GM23248 (cell line): ENCODE results near the gene HLCS. TPM values are rescaled to one million over a fixed set of nuclear protein-coding genes. Genes with fewer than 3 reads are reported as not detected.

Experiments
- DNase-seq: peaks from one replicate; pipeline ENCODE4 v3.0.0-alpha.2; 2015
- H2AFZ ChIP-seq: fragments of 200-600 bp; sonication (generic); 2 replicates; pipeline ENCODE4 v1.6.1; 2016; ENCODE audit warnings: antibody characterized with exemption
- H3F3A ChIP-seq: fragments of 200-600 bp; sonication (generic); 2 replicates; pipeline ENCODE4 v1.6.1; 2016; ENCODE audit warnings: mild to moderate bottlenecking, antibody characterized with exemption, mixed run types; ENCODE audit not compliant: insufficient read depth
- H3K27ac ChIP-seq: fragments of 200-600 bp; sonication (generic); 2 replicates; pipeline ENCODE4 v1.5.1; 2016; ENCODE audit warnings: mild to moderate bottlenecking
- H3K27me3 ChIP-seq: fragments of 200-600 bp; sonication (generic); replicated peaks from 2 replicates; pipeline ENCODE4 v1.6.1; 2016; ENCODE audit warnings: mild to moderate bottlenecking; ENCODE audit not compliant: insufficient read depth
- H3K36me3 ChIP-seq: fragments of 200-600 bp; sonication (generic); 2 replicates; pipeline ENCODE4 v1.6.1; 2016; ENCODE audit warnings: low read depth, mild to moderate bottlenecking
- H3K4me1 ChIP-seq: fragments of 200-600 bp; sonication (generic); 2 replicates; pipeline ENCODE4 v1.6.1; 2016; ENCODE audit warnings: mild to moderate bottlenecking; ENCODE audit not compliant: insufficient read depth
- H3K4me2 ChIP-seq: fragments of 200-600 bp; sonication (generic); one replicate; pipeline ENCODE4 v1.6.1; 2016; ENCODE audit warnings: mild to moderate bottlenecking; ENCODE audit not compliant: unreplicated experiment
- H3K4me3 ChIP-seq: fragments of 200-600 bp; sonication (generic); 2 replicates; pipeline ENCODE4 v1.5.1; 2016; ENCODE audit warnings: mild to moderate bottlenecking
- H3K79me2 ChIP-seq: fragments of 200-600 bp; sonication (generic); 2 replicates; pipeline ENCODE4 v1.6.1; 2016; ENCODE audit warnings: mild to moderate bottlenecking; ENCODE audit not compliant: insufficient read depth
- H3K9ac ChIP-seq: fragments of 200-600 bp; sonication (generic); 2 replicates; pipeline ENCODE4 v1.6.1; 2016; ENCODE audit warnings: mild to moderate bottlenecking
- H3K9me2 ChIP-seq: fragments of 200-600 bp; sonication (generic); 2 replicates; pipeline ENCODE4 v1.6.1; 2016; ENCODE audit warnings: mixed run types, mild to moderate bottlenecking, moderate library complexity; ENCODE audit not compliant: insufficient read depth
- H3K9me3 ChIP-seq: fragments of 200-600 bp; sonication (generic); one replicate; pipeline ENCODE4 v1.6.1; 2017; ENCODE audit warnings: low read depth
- H4K20me1 ChIP-seq: fragments of 200-600 bp; sonication (generic); 2 replicates; pipeline ENCODE4 v1.6.0; 2016; ENCODE audit not compliant: insufficient read depth
- EZH2 ChIP-seq: fragments of 200-600 bp; sonication (generic); IDR thresholded peaks from 2 replicates; pipeline ENCODE4 v1.6.1; 2018; ENCODE audit warnings: antibody characterized with exemption, mild to moderate bottlenecking; ENCODE audit not compliant: insufficient read depth, poor library complexity, severe bottlenecking
- EZH2phosphoT487 ChIP-seq: fragments of 200-600 bp; sonication (generic); IDR thresholded peaks from 2 replicates; pipeline ENCODE4 v1.6.1; 2018; ENCODE audit warnings: antibody characterized with exemption, moderate library complexity, mild to moderate bottlenecking, low read depth; ENCODE audit not compliant: insufficient read depth
- WGBS, 2 experiments: methylation state at CpG; one replicate each; pipeline ENCODE4 v1.1.6; 2015 to 2017; ENCODE audit warnings: low lambda C conversion rate in 2 of 2, low coverage in 1 of 2; ENCODE audit errors: missing lambda C conversion rate in 2 of 2; 5-methylcytosine and 5-hydroxymethylcytosine counted together
- in situ Hi-C: fragments of 300-500 bp; cut with MboI; formaldehyde crosslinking; loops from 2 replicates; pipeline ENCODE4 v1.15.0; 2020
- polyA plus RNA-seq: library from polyadenylated mRNA; unstranded; fragments of >200 nt; fragmentation: Nextera tagmentation; extraction: Ambion mirVana; gene quantifications from 2 replicates; pipeline ENCODE4 v1.2.1, GENCODE V29; 2016
- total RNA-seq: library from RNA; depleted of rRNA; stranded (reverse); fragments of >200 nt; shearing (Covaris generic); gene quantifications from 2 replicates; pipeline ENCODE4 v1.2.3, GENCODE V29; 2014

Gene HLCS
- total and polyA plus RNA-seq, 2 experiments from 2014 or later: 21.4 to 42.5 TPM

DNA sequence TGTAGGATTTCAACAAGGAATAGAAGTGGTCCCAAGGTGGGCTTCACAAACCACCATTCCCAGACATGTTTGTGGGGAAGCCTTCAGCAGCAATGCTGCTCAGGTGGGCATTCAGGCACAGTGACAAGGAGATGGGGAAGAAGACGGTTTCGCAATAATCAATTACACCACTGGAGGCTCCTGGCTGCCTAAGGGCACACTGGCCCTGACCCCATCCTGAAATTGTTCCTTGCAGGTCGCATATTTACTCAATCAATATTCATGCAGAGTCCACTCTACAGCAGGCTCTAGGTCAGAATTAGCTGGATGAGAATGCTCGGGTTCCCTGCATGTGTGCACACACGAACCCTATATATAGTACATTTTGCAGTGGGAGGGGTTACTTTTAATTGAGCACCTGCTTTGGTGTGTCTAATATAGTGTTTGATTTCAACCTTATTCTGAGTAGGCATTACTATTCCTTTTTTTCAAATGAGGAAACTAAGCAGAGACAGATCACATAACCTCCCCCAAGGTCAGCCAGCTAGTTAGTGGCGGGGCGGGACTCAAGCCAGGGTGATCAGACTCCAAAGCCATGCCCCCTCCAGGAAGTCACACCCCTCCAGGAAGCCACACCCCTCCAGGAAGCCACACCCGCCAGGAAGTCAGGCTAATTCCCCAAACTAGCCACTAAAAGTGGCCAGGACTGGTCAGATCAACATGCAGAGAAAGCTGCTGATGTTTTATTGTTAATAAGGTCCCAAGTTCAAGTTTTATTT, 106.5 kb downstream of the HLCS start:
- Histone ChIP-seq H3K4me2 (peak overlapping the region; percentile 57), H3K9me3 (no peaks in the 10 kb centered on the region), H3F3A (peaks cover 9% of the 10 kb centered on the region), H3K9me2 (no peaks in the 10 kb centered on the region), H2AFZ (no peak overlapping the region), H3K79me2 (no peaks in the 10 kb centered on the region), H4K20me1 (no peaks in the 10 kb centered on the region), H3K4me1 (peaks cover 21% of the 10 kb centered on the region), H3K36me3 (no peaks in the 10 kb centered on the region), H3K27ac (peak overlapping the region; percentile 57), H3K4me3 (peak overlapping the region; percentile 28; the same call in 1 of the 2 replicates), H3K9ac (peak overlapping the region; percentile 35), H3K27me3 (no peaks in the 10 kb centered on the region)
- no peak for TF ChIP-seq EZH2
- DNase-seq: peak; percentile 45
- 90 to 93% methylated on average over 8 of the region's 8 CpGs for WGBS, 2 experiments
- in situ Hi-C loops: no loop called here

DNA sequence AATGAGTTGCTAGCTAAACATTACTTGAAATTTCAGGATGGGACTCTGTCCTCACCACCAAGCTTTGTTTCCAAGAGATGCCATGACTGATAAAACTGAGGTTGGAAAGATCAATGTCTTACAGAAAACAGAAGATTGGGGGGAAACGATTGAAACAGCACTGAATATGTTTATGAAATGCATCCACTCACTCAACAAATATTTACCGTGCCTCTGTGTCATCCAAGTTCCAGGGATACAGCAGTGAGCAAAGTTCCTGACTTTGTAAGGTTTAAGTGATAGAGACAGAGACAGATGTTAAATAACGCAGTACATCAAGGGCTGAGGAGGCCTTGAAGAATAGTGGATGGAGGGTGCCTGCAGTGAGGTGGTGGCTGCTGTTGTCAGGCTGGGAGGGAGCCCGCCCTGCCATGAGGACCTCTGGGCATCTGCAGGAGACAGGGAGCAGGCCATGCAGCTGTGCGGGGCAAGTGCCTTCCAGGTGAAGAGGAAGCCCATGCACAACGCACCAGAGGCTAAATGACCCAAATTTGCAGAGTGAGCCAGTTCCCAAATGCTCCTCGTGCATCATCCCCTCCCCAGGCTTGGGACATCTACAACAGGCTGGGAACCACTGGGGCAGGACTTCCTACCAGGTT, 108.0 kb downstream of the HLCS start:
- H3K9ac ChIP-seq: no peak overlapping the region
- H3K9me2 ChIP-seq: no peaks in the 10 kb centered on the region
- H4K20me1 ChIP-seq: no peaks in the 10 kb centered on the region
- no peaks in the 10 kb centered on the region for H3K36me3 ChIP-seq
- no peak overlapping the region for H3K4me3 ChIP-seq
- H3K27ac ChIP-seq: no peak overlapping the region
- no peak for TF ChIP-seq EZH2
- TF ChIP-seq EZH2phosphoT487: no peak
- H3K4me2 ChIP-seq: no peak overlapping the region
- H3K27me3 ChIP-seq: no peaks in the 10 kb centered on the region
- H3K79me2 ChIP-seq: no peaks in the 10 kb centered on the region
- in situ Hi-C loops: no loop called here
- peaks cover 21% of the 10 kb centered on the region for H3K4me1 ChIP-seq
- 82 to 83% methylated on average over 7 of the region's 7 CpGs for whole genome bisulfite sequencing, 2 experiments
- H3K9me3 ChIP-seq: no peaks in the 10 kb centered on the region
- peaks cover 9% of the 10 kb centered on the region for H3F3A ChIP-seq
- peak; percentile 35 for DNase-seq
- H2AFZ ChIP-seq: no peak overlapping the region

DNA sequence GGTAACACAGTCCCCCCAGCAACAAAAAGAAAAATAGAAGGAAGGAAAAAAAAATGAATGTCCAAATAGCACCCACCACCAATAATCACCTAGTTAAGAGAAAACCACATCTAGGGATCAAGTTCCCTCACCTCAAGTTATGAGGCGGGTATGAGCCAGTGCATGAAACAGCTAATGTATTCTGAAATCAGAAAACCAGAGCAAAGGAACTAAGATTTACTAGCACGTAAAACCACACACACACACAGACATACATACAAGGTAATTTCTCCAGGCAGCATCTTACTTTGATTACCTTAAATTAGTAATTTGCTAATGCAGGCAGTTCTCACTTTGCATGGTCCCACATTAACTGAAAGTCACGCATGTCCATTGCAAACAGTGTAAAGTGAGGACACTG, 109.8 kb downstream of the HLCS start:
- Histone ChIP-seq H3K27ac (no peak overlapping the region), H3K79me2 (no peaks in the 10 kb centered on the region), H3F3A (peaks cover 9% of the 10 kb centered on the region), H3K4me3 (no peak overlapping the region), H3K9me3 (no peaks in the 10 kb centered on the region), H3K9me2 (no peaks in the 10 kb centered on the region), H3K9ac (no peak overlapping the region), H2AFZ (no peak overlapping the region), H3K4me1 (peaks cover 20% of the 10 kb centered on the region), H4K20me1 (no peaks in the 10 kb centered on the region), H3K4me2 (no peak overlapping the region), H3K27me3 (no peaks in the 10 kb centered on the region), H3K36me3 (no peaks in the 10 kb centered on the region)
- no peak for DNase-seq
- WGBS, 2 experiments: 97% methylated on average over 3 of the region's 3 CpGs
- no peak for TF ChIP-seq EZH2phosphoT487
- TF ChIP-seq EZH2: no peak
- in situ Hi-C loops: no loop called here

DNA sequence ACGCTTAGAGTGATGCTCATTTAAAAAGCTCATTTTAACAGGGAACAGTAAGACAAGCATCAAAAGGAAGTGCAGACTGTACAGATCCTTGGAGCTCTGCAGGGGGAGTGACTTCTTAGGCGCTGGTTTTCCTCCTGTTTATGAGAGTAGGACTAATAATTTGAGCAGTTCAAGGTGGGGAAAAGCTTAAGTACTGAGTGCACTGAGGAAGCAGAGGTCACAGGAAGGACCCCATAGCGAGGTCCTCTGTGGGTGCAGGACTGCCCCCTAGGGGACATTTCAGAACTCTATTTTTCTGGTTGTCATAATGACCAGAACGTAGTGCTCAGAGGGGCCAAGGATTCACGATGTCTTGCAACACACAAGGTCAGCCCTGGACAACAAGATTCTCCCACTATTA, 112.1 kb downstream of the HLCS start:
- no peak for TF ChIP-seq EZH2
- no peak for TF ChIP-seq EZH2phosphoT487
- H2AFZ ChIP-seq: no peak overlapping the region

More for the DNA sequence above, 112.1 kb downstream of the HLCS start:
- Histone ChIP-seq H3F3A (no peaks in the 10 kb centered on the region), H3K36me3 (no peaks in the 10 kb centered on the region), H3K9me3 (no peaks in the 10 kb centered on the region), H3K4me1 (peaks cover 12% of the 10 kb centered on the region; the same call in 1 of the 2 replicates), H3K4me3 (no peak overlapping the region), H3K79me2 (no peaks in the 10 kb centered on the region), H3K9me2 (no peaks in the 10 kb centered on the region), H3K27me3 (no peaks in the 10 kb centered on the region), H3K4me2 (no peak overlapping the region), H4K20me1 (no peaks in the 10 kb centered on the region), H3K9ac (no peak overlapping the region), H3K27ac (no peak overlapping the region)
- in situ Hi-C loops: no loop called here
- peak; percentile 36 for DNase-seq
- 58 to 62% methylated on average over 5 of the region's 5 CpGs for WGBS, 2 experiments
